DND-41 (cell line): ENCODE measurements around the gene DIABLO.
"Not testable (repeated sequence)": the region's sequence is repeated elsewhere in the genome, so short reads cannot be mapped to it uniquely, and the experiment has no call there.

Experiments
- EZH2 ChIP-seq: IDR thresholded peaks from 3 replicates; pipeline ENCODE4 v1.6.1; 2012; ENCODE audit warnings: borderline replicate concordance, low read depth, mild to moderate bottlenecking, moderate library complexity, low read length, inconsistent platforms; ENCODE audit not compliant: severe bottlenecking
- TF ChIP-seq, protein P1 (sequence below): IDR thresholded peaks from 2 replicates; pipeline ENCODE4 v1.5.1; 2012; ENCODE audit warnings: borderline replicate concordance, low read length, moderate library complexity, mild to moderate bottlenecking; ENCODE audit not compliant: poor library complexity, severe bottlenecking; ENCODE audit errors: extremely low read depth

DNA sequence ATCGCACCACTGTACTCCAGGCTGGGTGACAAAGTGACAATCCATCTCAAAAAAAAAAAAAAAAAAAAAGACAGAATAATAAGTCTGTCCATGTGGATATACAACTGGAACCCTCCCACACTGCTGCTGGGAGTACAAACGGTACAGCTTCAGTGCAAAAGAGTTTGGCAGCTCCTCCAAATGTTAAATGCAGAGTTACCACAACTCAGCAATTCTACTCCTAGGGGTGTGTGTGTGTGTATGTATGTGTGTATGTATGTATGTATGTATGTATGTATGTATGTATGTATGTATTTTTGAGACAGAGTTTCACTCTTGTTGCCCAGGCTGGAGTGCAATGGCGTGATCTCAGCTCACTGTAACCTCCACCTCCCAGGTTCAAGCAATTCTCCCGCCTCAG, 33.1 kb upstream of the DIABLO start:
- TF ChIP-seq, protein P1, sequence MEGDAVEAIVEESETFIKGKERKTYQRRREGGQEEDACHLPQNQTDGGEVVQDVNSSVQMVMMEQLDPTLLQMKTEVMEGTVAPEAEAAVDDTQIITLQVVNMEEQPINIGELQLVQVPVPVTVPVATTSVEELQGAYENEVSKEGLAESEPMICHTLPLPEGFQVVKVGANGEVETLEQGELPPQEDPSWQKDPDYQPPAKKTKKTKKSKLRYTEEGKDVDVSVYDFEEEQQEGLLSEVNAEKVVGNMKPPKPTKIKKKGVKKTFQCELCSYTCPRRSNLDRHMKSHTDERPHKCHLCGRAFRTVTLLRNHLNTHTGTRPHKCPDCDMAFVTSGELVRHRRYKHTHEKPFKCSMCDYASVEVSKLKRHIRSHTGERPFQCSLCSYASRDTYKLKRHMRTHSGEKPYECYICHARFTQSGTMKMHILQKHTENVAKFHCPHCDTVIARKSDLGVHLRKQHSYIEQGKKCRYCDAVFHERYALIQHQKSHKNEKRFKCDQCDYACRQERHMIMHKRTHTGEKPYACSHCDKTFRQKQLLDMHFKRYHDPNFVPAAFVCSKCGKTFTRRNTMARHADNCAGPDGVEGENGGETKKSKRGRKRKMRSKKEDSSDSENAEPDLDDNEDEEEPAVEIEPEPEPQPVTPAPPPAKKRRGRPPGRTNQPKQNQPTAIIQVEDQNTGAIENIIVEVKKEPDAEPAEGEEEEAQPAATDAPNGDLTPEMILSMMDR, result not testable (repeated sequence)
- TF ChIP-seq EZH2, result not testable (repeated sequence)
